22Rv1 (cell line): ENCODE measurements around the gene INSC.

ENCODE experiments used
- H3K27ac ChIP-seq: fragments of 450-650 bp; 2 replicates; pipeline ENCODE4 v1.5.1; 2017
- ZFX ChIP-seq: fragments of 450-650 bp; IDR thresholded peaks from 2 replicates; pipeline ENCODE4 v1.6.1; 2017; ENCODE audit warnings: antibody characterized with exemption, borderline replicate concordance
- TF ChIP-seq, protein P1 (sequence below): fragments of 450-650 bp; IDR thresholded peaks from 2 replicates; pipeline ENCODE4 v1.5.1; 2017; ENCODE audit warnings: mild to moderate bottlenecking

The INSC gene

DNA sequence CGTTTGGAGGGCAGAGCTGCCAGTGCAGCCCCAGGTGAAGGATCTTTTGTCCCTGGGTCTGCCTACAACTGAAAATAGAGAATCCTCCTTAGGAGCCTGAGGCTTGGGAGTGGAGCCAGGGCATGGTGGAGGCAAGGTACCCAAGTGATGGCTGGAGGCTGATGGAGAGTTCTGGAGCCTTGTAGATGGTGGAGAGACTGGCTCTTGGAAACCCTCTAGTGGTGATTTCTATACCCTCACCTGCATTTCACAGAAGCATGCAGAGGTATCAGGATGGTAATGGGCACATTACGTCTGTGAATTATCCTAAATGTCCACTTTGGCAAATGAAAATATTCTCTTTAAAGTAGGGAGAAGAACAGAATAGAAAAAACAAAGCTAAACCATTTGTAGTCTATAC, 44.4 kb downstream of the INSC start:
- TF ChIP-seq, protein P1, sequence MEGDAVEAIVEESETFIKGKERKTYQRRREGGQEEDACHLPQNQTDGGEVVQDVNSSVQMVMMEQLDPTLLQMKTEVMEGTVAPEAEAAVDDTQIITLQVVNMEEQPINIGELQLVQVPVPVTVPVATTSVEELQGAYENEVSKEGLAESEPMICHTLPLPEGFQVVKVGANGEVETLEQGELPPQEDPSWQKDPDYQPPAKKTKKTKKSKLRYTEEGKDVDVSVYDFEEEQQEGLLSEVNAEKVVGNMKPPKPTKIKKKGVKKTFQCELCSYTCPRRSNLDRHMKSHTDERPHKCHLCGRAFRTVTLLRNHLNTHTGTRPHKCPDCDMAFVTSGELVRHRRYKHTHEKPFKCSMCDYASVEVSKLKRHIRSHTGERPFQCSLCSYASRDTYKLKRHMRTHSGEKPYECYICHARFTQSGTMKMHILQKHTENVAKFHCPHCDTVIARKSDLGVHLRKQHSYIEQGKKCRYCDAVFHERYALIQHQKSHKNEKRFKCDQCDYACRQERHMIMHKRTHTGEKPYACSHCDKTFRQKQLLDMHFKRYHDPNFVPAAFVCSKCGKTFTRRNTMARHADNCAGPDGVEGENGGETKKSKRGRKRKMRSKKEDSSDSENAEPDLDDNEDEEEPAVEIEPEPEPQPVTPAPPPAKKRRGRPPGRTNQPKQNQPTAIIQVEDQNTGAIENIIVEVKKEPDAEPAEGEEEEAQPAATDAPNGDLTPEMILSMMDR = peak; percentile 68
- TF ChIP-seq ZFX = no peak
- H3K27ac ChIP-seq = no peak overlapping the region

DNA sequence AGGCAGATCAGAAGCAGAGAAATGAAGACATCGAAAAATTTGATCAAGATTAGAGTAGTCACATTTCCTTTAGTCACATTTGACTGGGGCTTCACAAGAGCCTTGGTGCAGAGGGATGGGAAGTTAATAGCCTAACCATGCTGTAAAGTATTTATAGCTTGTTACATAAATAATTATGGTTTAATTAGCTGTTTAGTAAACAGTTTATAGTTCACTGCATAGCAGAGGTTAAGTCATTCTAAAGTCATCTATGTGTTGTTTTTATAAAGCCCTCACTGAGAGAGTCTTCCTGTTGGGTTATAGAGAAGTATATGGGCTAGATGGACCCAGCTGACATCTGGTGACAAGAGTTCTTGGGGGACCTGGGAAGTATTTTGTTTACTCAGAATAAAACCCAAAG, 47.1 kb downstream of the INSC start:
- TF ChIP-seq ZFX = no peak
- TF ChIP-seq, protein P1 = no peak

DNA sequence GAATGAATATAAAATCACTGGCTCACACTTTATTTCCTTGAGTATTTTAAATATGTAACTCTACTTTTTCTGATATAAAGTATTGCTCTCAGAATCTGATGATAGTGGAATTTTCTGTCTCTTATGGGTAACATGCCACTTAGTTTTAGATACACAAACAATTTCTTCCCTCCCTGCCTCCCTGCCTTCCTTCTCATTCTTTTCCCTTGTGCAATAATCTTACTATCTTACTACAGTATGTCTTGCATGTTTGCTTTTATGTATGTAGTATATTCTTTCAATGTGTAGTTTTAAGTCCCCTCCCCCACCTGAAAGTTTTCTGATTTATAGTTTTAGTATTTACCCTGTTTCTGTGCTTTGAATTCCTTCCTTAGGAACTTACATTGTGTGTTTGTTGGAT, 48.4 kb downstream of the INSC start:
- TF ChIP-seq ZFX = no peak
- H3K27ac ChIP-seq = no peak overlapping the region

More for the DNA sequence above, 47.1 kb downstream of the INSC start:
- no peak overlapping the region for H3K27ac ChIP-seq

DNA sequence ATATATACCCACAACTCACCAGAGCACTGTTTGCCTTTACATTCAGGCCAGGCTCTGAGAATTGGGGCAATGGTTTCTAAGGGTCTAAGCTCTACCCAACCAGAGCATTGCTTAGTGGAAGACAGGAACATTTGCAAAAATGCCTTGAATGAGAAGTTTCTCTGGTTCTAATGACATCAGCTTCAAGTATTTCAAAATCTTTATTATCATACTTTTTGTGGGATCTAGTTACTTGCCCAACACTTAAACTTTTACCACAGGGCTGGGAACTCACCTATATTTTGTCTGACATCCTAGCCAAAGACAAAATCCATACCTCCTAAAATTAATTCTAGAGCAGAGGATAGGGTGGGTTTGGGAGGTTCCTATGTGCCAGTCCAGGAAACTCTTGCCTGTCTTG, 51.5 kb downstream of the INSC start:
- TF ChIP-seq, protein P1 = no peak
- TF ChIP-seq ZFX = no peak
- no peak overlapping the region for H3K27ac ChIP-seq

DNA sequence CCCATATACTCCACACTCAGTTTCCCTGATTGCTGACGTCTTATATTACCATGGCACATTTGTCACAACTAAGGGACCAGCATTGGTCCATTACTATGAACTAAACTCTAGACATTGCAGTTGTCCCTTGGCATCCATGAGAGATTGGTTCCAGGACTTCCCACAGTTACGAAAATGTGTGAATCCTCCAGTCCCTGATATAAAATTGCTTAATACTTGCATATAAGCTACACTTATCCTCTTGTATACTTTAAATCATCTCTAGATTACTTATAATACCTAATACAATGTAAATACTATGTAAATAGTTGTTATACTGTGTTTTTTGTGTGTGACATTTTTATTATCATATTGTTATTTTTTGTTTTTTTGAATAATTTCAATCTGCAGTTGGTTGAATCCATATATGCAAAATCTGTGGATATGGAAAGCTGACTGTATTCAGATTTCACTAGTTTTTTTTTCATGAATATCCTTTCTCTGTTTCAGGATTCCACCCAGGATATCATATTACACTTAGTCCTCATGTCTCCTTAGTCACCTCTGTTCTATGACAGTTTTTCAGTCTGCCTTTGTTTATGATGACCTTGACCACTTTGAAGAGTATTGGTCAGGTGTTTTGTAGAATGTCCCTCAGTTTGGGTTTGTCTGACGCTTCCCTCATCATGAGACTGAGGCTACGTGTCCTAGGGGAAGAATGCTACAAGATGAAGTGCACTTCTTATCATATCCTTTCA, 55.3 kb downstream of the INSC start:
- H3K27ac ChIP-seq = no peak overlapping the region
- TF ChIP-seq, protein P1 = no peak
- no peak for TF ChIP-seq ZFX

DNA sequence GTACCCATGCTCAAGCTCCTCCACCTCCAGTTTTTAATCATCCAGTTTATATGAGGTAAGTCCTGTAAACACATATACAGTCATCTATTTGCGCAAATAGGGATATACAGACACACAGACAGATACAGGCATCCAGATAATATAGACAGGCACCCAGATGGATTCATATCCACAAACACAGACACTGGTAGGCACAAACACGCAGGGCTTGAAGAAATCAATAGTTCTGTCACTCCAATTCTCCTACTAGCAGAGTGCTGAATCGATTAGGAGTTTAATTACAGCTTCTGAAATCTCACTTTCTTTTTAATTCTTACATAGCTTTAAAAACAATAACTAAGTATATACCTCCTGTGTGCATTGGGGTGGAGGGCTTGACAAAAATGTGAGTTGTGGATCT, 56.0 kb downstream of the INSC start:
- no peak overlapping the region for H3K27ac ChIP-seq
- no peak for TF ChIP-seq ZFX
- TF ChIP-seq, protein P1 = no peak

DNA sequence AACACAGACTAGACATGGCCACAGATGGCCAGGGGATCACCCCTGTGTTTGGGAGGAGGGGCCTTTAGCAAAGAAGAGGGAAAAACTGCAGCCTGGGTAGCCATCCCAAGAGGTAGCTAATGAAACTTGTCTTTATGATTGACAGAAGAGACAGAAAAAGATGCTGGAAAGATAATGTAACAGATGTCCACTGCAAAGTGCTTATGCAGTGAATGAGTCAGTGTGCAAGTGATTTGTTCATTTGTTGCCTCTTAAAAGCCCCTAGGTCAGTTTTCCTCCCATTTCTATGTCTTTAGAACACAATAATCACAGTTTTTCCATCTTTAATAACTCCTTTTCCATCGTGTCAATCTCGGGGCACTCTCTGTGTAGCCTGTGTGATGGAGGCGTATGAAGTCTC, 57.2 kb downstream of the INSC start:
- TF ChIP-seq, protein P1 = no peak
- TF ChIP-seq ZFX = no peak
- H3K27ac ChIP-seq = no peak overlapping the region

DNA sequence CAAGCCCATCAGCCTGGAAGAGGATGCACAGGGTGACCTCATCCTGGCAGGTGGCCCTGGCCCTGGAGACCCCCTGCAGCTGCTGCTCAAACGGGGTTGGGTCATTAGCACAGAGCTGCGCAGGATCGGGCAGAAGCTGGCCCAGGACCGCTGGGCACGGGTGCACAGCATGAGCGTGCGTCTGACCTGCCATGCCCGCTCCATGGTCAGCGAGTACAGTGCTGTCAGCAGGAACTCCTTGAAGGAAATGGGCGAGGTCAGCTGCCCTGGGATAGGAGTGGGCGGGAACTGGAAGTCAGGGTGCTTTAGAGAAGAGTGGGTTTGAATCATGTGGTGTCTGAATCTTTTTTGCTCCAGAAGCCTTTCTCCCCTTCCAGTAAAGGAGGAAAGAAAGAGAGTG, 61.1 kb downstream of the INSC start:
- H3K27ac ChIP-seq = no peak overlapping the region
- TF ChIP-seq, protein P1 = no peak
- no peak for TF ChIP-seq ZFX
